ENCODE measurements around the gene STXBP1.

DNA sequence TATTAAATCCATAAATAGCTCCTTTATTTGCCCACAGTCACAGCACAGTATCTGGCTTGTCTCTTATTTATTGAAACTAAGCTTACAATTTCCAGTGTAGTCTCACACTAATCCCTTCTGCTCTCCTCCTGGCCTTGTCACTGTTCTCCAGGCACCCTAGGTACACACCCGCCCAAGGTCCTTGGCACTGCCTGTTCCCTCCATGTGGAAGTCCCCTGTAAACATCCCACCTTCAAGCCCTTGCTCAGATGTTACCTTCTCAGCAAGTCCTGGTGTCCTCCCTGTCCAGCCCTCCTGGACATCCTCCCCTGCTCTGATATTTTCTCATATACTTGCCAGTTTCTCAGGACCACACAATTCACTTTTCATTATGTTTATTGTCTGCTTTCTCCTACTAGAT is 50.5 kb downstream of the STXBP1 start:
- TF ChIP-seq POLR2A (IDR thresholded peaks at IDR 0.05) = no peak
- TF ChIP-seq, protein P1, sequence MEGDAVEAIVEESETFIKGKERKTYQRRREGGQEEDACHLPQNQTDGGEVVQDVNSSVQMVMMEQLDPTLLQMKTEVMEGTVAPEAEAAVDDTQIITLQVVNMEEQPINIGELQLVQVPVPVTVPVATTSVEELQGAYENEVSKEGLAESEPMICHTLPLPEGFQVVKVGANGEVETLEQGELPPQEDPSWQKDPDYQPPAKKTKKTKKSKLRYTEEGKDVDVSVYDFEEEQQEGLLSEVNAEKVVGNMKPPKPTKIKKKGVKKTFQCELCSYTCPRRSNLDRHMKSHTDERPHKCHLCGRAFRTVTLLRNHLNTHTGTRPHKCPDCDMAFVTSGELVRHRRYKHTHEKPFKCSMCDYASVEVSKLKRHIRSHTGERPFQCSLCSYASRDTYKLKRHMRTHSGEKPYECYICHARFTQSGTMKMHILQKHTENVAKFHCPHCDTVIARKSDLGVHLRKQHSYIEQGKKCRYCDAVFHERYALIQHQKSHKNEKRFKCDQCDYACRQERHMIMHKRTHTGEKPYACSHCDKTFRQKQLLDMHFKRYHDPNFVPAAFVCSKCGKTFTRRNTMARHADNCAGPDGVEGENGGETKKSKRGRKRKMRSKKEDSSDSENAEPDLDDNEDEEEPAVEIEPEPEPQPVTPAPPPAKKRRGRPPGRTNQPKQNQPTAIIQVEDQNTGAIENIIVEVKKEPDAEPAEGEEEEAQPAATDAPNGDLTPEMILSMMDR (IDR thresholded peaks at IDR 0.05) = no peak

Data from tibial nerve (tissue), 3 donors.